H9 (cell line): ENCODE measurements around the gene FHIT. TPM values are rescaled to one million over a fixed set of nuclear protein-coding genes. Genes with fewer than 3 reads are reported as not detected.

Experiments used
- DNase-seq: peaks from one replicate; pipeline ENCODE4 v3.0.0-alpha.2; 2017
- H2AFZ ChIP-seq: one replicate; pipeline ENCODE4 v1.6.1; 2013; ENCODE audit warnings: mild to moderate bottlenecking, low read length, control low read depth, moderate library complexity
- H2AK5ac ChIP-seq: 2 replicates; pipeline ENCODE4 v1.6.1; 2013; ENCODE audit warnings: low read length, control low read depth, mixed read lengths; ENCODE audit not compliant: insufficient read length
- H2BK120ac ChIP-seq: one replicate; pipeline ENCODE4 v1.6.1; 2013; ENCODE audit warnings: low read depth, mild to moderate bottlenecking, low read length, control low read depth, inconsistent platforms; ENCODE audit not compliant: poor library complexity, severe bottlenecking
- H2BK12ac ChIP-seq: 2 replicates; pipeline ENCODE4 v1.6.1; 2013; ENCODE audit warnings: low read length, control low read depth, mixed read lengths, low read depth; ENCODE audit not compliant: insufficient read length
- H2BK15ac ChIP-seq: 2 replicates; pipeline ENCODE4 v1.6.1; 2013; ENCODE audit warnings: low read depth, low read length, control low read depth
- H2BK20ac ChIP-seq: one replicate; pipeline ENCODE4 v1.6.1; 2013; ENCODE audit warnings: low read depth, mild to moderate bottlenecking, low read length, control low read depth, inconsistent platforms; ENCODE audit not compliant: poor library complexity, severe bottlenecking
- H2BK5ac ChIP-seq: 2 replicates; pipeline ENCODE4 v1.6.1; 2013; ENCODE audit warnings: low read length, control low read depth, mixed read lengths; ENCODE audit not compliant: insufficient read length
- H3K14ac ChIP-seq: 2 replicates; pipeline ENCODE4 v1.6.1; 2013; ENCODE audit warnings: low read length, control low read depth; ENCODE audit not compliant: insufficient read depth
- H3K18ac ChIP-seq: 2 replicates; pipeline ENCODE4 v1.6.1; 2013; ENCODE audit warnings: low read depth, mild to moderate bottlenecking, mixed read lengths, low read length, control low read depth; ENCODE audit not compliant: insufficient read length
- H3K23ac ChIP-seq: 2 replicates; pipeline ENCODE4 v1.6.1; 2013; ENCODE audit warnings: low read length, control low read depth, mixed read lengths, low read depth; ENCODE audit not compliant: insufficient read length
- H3K23me2 ChIP-seq: 2 replicates; pipeline ENCODE4 v1.6.1; 2013; ENCODE audit warnings: low read depth, mild to moderate bottlenecking, mixed read lengths, low read length, control low read depth; ENCODE audit not compliant: insufficient read length, poor library complexity, severe bottlenecking
- H3K27ac ChIP-seq: 2 replicates; pipeline ENCODE4 v1.5.1; 2013; ENCODE audit warnings: low read length, control low read depth, mixed read lengths, low read depth; ENCODE audit not compliant: insufficient read length
- H3K27me3 ChIP-seq: 2 replicates; pipeline ENCODE4 v1.6.1; 2013; ENCODE audit warnings: low read length, control low read depth, inconsistent platforms; ENCODE audit not compliant: insufficient read depth
- H3K4ac ChIP-seq: 2 replicates; pipeline ENCODE4 v1.6.1; 2013; ENCODE audit warnings: low read depth, mild to moderate bottlenecking, control low read depth, inconsistent platforms, low read length, moderate library complexity
- H3K4me1 ChIP-seq: 2 replicates; pipeline ENCODE4 v1.6.1; 2013; ENCODE audit warnings: low read length, control low read depth, inconsistent platforms; ENCODE audit not compliant: insufficient read depth
- H3K4me2 ChIP-seq: 2 replicates; pipeline ENCODE4 v1.6.1; 2013; ENCODE audit warnings: low read length, control low read depth, mixed read lengths; ENCODE audit not compliant: insufficient read length, insufficient read depth
- H3K56ac ChIP-seq: 2 replicates; pipeline ENCODE4 v1.6.1; 2013; ENCODE audit warnings: low read depth, mild to moderate bottlenecking, mixed read lengths, low read length, control low read depth; ENCODE audit not compliant: insufficient read length
- H3K79me1 ChIP-seq: 2 replicates; pipeline ENCODE4 v1.6.1; 2013; ENCODE audit warnings: low read depth, mild to moderate bottlenecking, moderate library complexity, low read length, control low read depth, inconsistent platforms; ENCODE audit not compliant: insufficient read depth, poor library complexity, severe bottlenecking
- H3K79me2 ChIP-seq: 2 replicates; pipeline ENCODE4 v1.6.1; 2013; ENCODE audit warnings: low read length, control low read depth, inconsistent platforms; ENCODE audit not compliant: insufficient read depth
- H3K9ac ChIP-seq: 2 replicates; pipeline ENCODE4 v1.6.1; 2013; ENCODE audit warnings: low read length, control low read depth, mixed read lengths; ENCODE audit not compliant: insufficient read length; ENCODE audit errors: extremely low read depth
- H3K9me3 ChIP-seq: one replicate; pipeline ENCODE4 v1.6.1; 2013; ENCODE audit warnings: low read depth, low read length, inconsistent platforms; ENCODE audit not compliant: control insufficient read depth
- H3T11ph ChIP-seq: one replicate; pipeline ENCODE4 v1.6.1; 2013; ENCODE audit warnings: mild to moderate bottlenecking, low read length, control low read depth, inconsistent platforms
- H4K20me1 ChIP-seq: one replicate; pipeline ENCODE4 v1.6.1; 2013; ENCODE audit not compliant: control insufficient read depth, insufficient read length, insufficient read depth
- H4K5ac ChIP-seq: 2 replicates; pipeline ENCODE4 v1.6.1; 2013; ENCODE audit warnings: low read depth, mild to moderate bottlenecking, mixed read lengths, low read length, control low read depth; ENCODE audit not compliant: insufficient read length
- H4K8ac ChIP-seq: replicated peaks from 2 replicates; pipeline ENCODE4 v1.6.1; 2013; ENCODE audit warnings: low read length, control low read depth, mixed read lengths, low read depth; ENCODE audit not compliant: insufficient read length
- H4K91ac ChIP-seq: 2 replicates; pipeline ENCODE4 v1.6.1; 2013; ENCODE audit warnings: low read depth, mild to moderate bottlenecking, moderate library complexity, mixed read lengths, low read length, control low read depth; ENCODE audit not compliant: insufficient read length
- H3K27ac Mint-ChIP-seq, 3 experiments: 2 replicates in 2 of 3; 3 replicates in 1 of 3; pipeline ENCODE4 v1.8.0; 2020 to 2021; ENCODE audit warnings: mixed read lengths in 3 of 3, mild to moderate bottlenecking in 1 of 3, moderate library complexity in 1 of 3
- H3K27me3 Mint-ChIP-seq: 2 replicates; pipeline ENCODE4 v1.8.0; 2021; ENCODE audit warnings: low read depth, mild to moderate bottlenecking, moderate library complexity, mixed read lengths
- H3K36me3 Mint-ChIP-seq, 3 experiments: 2 replicates in 2 of 3; 3 replicates in 1 of 3; pipeline ENCODE4 v1.8.0; 2020 to 2021; ENCODE audit warnings: low read depth in 3 of 3, mixed read lengths in 3 of 3; ENCODE audit not compliant: insufficient read depth in 1 of 3
- H3K4me1 Mint-ChIP-seq, 2 experiments: 2 replicates each; pipeline ENCODE4 v1.8.0; 2020; ENCODE audit warnings: mixed read lengths in 2 of 2
- H3K4me3 Mint-ChIP-seq, 2 experiments: 2 replicates in 1 of 2; 3 replicates in 1 of 2; pipeline ENCODE4 v1.8.0; 2020 to 2021; ENCODE audit warnings: mild to moderate bottlenecking in 2 of 2, mixed read lengths in 2 of 2, moderate library complexity in 1 of 2
- H3K9me3 Mint-ChIP-seq, 2 experiments: 2 replicates in 1 of 2; 3 replicates in 1 of 2; pipeline ENCODE4 v1.8.0; 2020; ENCODE audit warnings: mild to moderate bottlenecking in 2 of 2, mixed read lengths in 2 of 2, moderate library complexity in 1 of 2
- CTCF ChIP-seq: fragments of 200-600 bp; sonication (generic); conservative IDR thresholded peaks from 3 replicates; pipeline ENCODE4 v1.8.0; 2021; ENCODE audit warnings: antibody characterized with exemption, mild to moderate bottlenecking
- WGBS: extraction: QIAGEN DNeasy Blood & Tissue Kit; methylation state at CpG from one replicate; pipeline ENCODE4 v1.1.7; 2013; ENCODE audit warnings: missing lambda C conversion rate, low lambda C conversion rate, mixed read lengths; ENCODE audit not compliant: insufficient read length; ENCODE audit errors: extremely low coverage; 5-methylcytosine and 5-hydroxymethylcytosine counted together
- total RNA-seq: library from RNA; stranded (reverse); gene quantifications from 2 replicates; pipeline ENCODE4 v1.2.1, GENCODE V29; 2021

The FHIT gene
- total RNA-seq, 1 experiment from 2014 or later: 3.0 TPM

- H3K23ac ChIP-seq: no peak overlapping the region
- H3K4me1 ChIP-seq: no peaks in the 10 kb centered on the region
- H3K4me2 ChIP-seq: no peak overlapping the region
- no peak for DNase-seq
- H4K91ac ChIP-seq: no peak overlapping the region
- H3K56ac ChIP-seq: no peak overlapping the region
- H3K27me3 ChIP-seq: no peaks in the 10 kb centered on the region
- H2BK20ac ChIP-seq: no peak overlapping the region
- H3K9me3 ChIP-seq: no peaks in the 10 kb centered on the region
- H2BK5ac ChIP-seq: no peak overlapping the region
- no peak overlapping the region for H2BK12ac ChIP-seq
- no peaks in the 10 kb centered on the region for H3K79me2 ChIP-seq
- no peak overlapping the region for H4K8ac ChIP-seq
- H3K18ac ChIP-seq: no peak overlapping the region
- no peak overlapping the region for H2AFZ ChIP-seq
- Mint-ChIP-seq H3K4me3 (no peak overlapping the region), H3K9me3 (peaks cover 4% of the 10 kb centered on the region in 2 experiments; a peak in 3 of 5 replicates), H3K27me3 (no peaks in the 10 kb centered on the region), H3K4me1 (peaks cover 5 to 10% of the 10 kb centered on the region in 2 experiments), H3K36me3 (peaks cover 0 to 5% (median 3%) of the 10 kb centered on the region in 3 experiments; a peak in 3 of 7 replicates), H3K27ac (no peak overlapping the region)
- WGBS: no CpG with 5 or more reads among the region's 1 CpG
- H4K5ac ChIP-seq: no peak overlapping the region
- no peak overlapping the region for H3K27ac ChIP-seq
- no peak overlapping the region for H3K14ac ChIP-seq
- no peak overlapping the region for H3K4ac ChIP-seq
- no peak for TF ChIP-seq CTCF
- no peak overlapping the region for H2AK5ac ChIP-seq
- H3K9ac ChIP-seq: no peak overlapping the region
- no peaks in the 10 kb centered on the region for H3K23me2 ChIP-seq
- no peak overlapping the region for H2BK15ac ChIP-seq
- H3K79me1 ChIP-seq: no peaks in the 10 kb centered on the region
- H3T11ph ChIP-seq: no peak overlapping the region
- H4K20me1 ChIP-seq: no peaks in the 10 kb centered on the region
- H2BK120ac ChIP-seq: no peak overlapping the region
These were observed 318.6 kb downstream of the FHIT start for GRCh38 chr3:60932643-60933042.
